ENCODE results near the gene ESPN. TPM values are rescaled to one million over a fixed set of nuclear protein-coding genes. Genes with fewer than 3 reads are reported as not detected.
"Not testable (repeated sequence)": the region's sequence is repeated elsewhere in the genome, so short reads cannot be mapped to it uniquely, and the experiment has no call there.

Gene ESPN
- total RNA-seq, 2 donors from 2014 or later: not detected

- intact Hi-C loops (cut with DNase I): loop anchor here (10.0 kb wide), 1 partner anchor 155 kb away; no protein-coding TSS in a partner anchor
- DNase-seq (ENCODE audit: low spot score): no peak
These were observed 64.8 kb downstream of the ESPN start for GRCh38 chr1:6489383-6489765.

- intact Hi-C loops (cut with DNase I): loop anchor here (10.0 kb wide), 1 partner anchor 155 kb away; no protein-coding TSS in a partner anchor
- peak; percentile 89 for DNase-seq (ENCODE audit: low spot score)
These were observed 65.2 kb downstream of the ESPN start for GRCh38 chr1:6489799-6490180.

- no peak for DNase-seq (ENCODE audit: low spot score)
- intact Hi-C loops (cut with DNase I): no loop called here
These were observed 65.9 kb downstream of the ESPN start for GRCh38 chr1:6490181-6491080.

GRCh38 chr1:6491081-6491449, 66.5 kb downstream of the ESPN start:
- intact Hi-C loops (cut with DNase I): no loop called here
- DNase-seq (ENCODE audit: low spot score): no peak

- DNase-seq (ENCODE audit: low spot score): no peak
- intact Hi-C loops (cut with DNase I): no loop called here
These were observed 66.9 kb downstream of the ESPN start, which contains the start of gene PLEKHG5 for GRCh38 chr1:6491480-6491962. PLEKHG5 (minus strand) TSS chr1:6491667; CDS start chr1:6477571, 14,096 bp downstream.

- intact Hi-C loops (cut with DNase I): no loop called here
These were observed 67.4 kb downstream of the ESPN start for GRCh38 chr1:6491966-6492365.

GRCh38 chr1:6493834-6494223, 69.3 kb downstream of the ESPN start:
- intact Hi-C loops (cut with DNase I); DNase-seq (ENCODE audit: low spot score): not testable (repeated sequence)

More at GRCh38 chr1:6491966-6492365, 67.4 kb downstream of the ESPN start:
- no peak for DNase-seq (ENCODE audit: low spot score)

GRCh38 chr1:6494627-6495026, 70.1 kb downstream of the ESPN start:
- DNase-seq (ENCODE audit: low spot score): no peak

GRCh38 chr1:6495041-6495441, 70.5 kb downstream of the ESPN start:
- DNase-seq (ENCODE audit: low spot score): no peak
- intact Hi-C loops (cut with DNase I): no loop called here

More at GRCh38 chr1:6494627-6495026, 70.1 kb downstream of the ESPN start:
- intact Hi-C loops (cut with DNase I): no loop called here

- intact Hi-C loops (cut with DNase I): no loop called here
- DNase-seq (ENCODE audit: low spot score): no peak
These were observed 71.2 kb downstream of the ESPN start for GRCh38 chr1:6495540-6496364.

GRCh38 chr1:6496365-6496721, 71.8 kb downstream of the ESPN start:
- no peak for DNase-seq (ENCODE audit: low spot score)
- intact Hi-C loops (cut with DNase I): no loop called here

GRCh38 chr1:6496890-6497214, 72.3 kb downstream of the ESPN start:
- no peak for DNase-seq (ENCODE audit: low spot score)
- intact Hi-C loops (cut with DNase I): no loop called here

- DNase-seq (ENCODE audit: low spot score): no peak
- intact Hi-C loops (cut with DNase I): no loop called here
These were observed 72.8 kb downstream of the ESPN start for GRCh38 chr1:6497215-6497866.

- no peak for DNase-seq (ENCODE audit: low spot score)
- intact Hi-C loops (cut with DNase I): no loop called here
These were observed 73.4 kb downstream of the ESPN start for GRCh38 chr1:6497867-6498575.

GRCh38 chr1:6498576-6499111, 74.1 kb downstream of the ESPN start:
- no peak for DNase-seq (ENCODE audit: low spot score)
- intact Hi-C loops (cut with DNase I): no loop called here

- DNase-seq (ENCODE audit: low spot score): no peak
- intact Hi-C loops (cut with DNase I): no loop called here
These were observed 74.7 kb downstream of the ESPN start for GRCh38 chr1:6499296-6499695.

GRCh38 chr1:6500544-6501278, 76.1 kb downstream of the ESPN start:
- peak; percentile 86 for DNase-seq (ENCODE audit: low spot score)
- intact Hi-C loops (cut with DNase I): no loop called here

GRCh38 chr1:6501279-6501813, 76.8 kb downstream of the ESPN start:
- no peak for DNase-seq (ENCODE audit: low spot score)
- intact Hi-C loops (cut with DNase I): no loop called here

All from posterior vena cava (tissue), 2 donors.